ENCODE data around the gene TFCP2L1. TPM values are rescaled to one million over a fixed set of nuclear protein-coding genes. Genes with fewer than 3 reads are reported as not detected.

Gene TFCP2L1
- total RNA-seq, 1 donor from 2014 or later = not detected

- Mint-ChIP-seq H3K27ac (no peak overlapping the region), H3K27me3 (no peaks in the 10 kb centered on the region), H3K36me3 (ENCODE audit: low read depth) (no peaks in the 10 kb centered on the region), H3K4me3 (no peak overlapping the region), H3K9me3 (no peaks in the 10 kb centered on the region), H3K4me1 (no peaks in the 10 kb centered on the region)
- DNase-seq = no peak
- intact Hi-C loops (cut with micrococcal nuclease) = no loop called here
Measured at GRCh38 chr2:121202541-121203310, 82.3 kb downstream of the TFCP2L1 start.

GRCh38 chr2:121201796-121202195, 83.2 kb downstream of the TFCP2L1 start:
- H3K4me3 Mint-ChIP-seq = no peak overlapping the region
- no peaks in the 10 kb centered on the region for H3K36me3 Mint-ChIP-seq (ENCODE audit: low read depth)
- no peaks in the 10 kb centered on the region for H3K9me3 Mint-ChIP-seq
- DNase-seq = no peak
- intact Hi-C loops (cut with micrococcal nuclease) = no loop called here
- no peaks in the 10 kb centered on the region for H3K27me3 Mint-ChIP-seq
- H3K4me1 Mint-ChIP-seq = no peaks in the 10 kb centered on the region
- H3K27ac Mint-ChIP-seq = no peak overlapping the region

- Mint-ChIP-seq H3K9me3 (no peaks in the 10 kb centered on the region), H3K4me3 (no peak overlapping the region), H3K36me3 (ENCODE audit: low read depth) (no peaks in the 10 kb centered on the region), H3K4me1 (no peaks in the 10 kb centered on the region), H3K27ac (no peak overlapping the region), H3K27me3 (no peaks in the 10 kb centered on the region)
- intact Hi-C loops (cut with micrococcal nuclease) = no loop called here
- no peak for DNase-seq
Measured at GRCh38 chr2:121200419-121201315, 84.3 kb downstream of the TFCP2L1 start.

GRCh38 chr2:121200011-121200347, 85.0 kb downstream of the TFCP2L1 start:
- Mint-ChIP-seq H3K36me3 (ENCODE audit: low read depth) (no peaks in the 10 kb centered on the region), H3K4me1 (no peaks in the 10 kb centered on the region)
- DNase-seq = no peak

GRCh38 chr2:121199281-121200010, 85.6 kb downstream of the TFCP2L1 start:
- no peaks in the 10 kb centered on the region for H3K36me3 Mint-ChIP-seq (ENCODE audit: low read depth)
- intact Hi-C loops (cut with micrococcal nuclease) = no loop called here
- H3K27ac Mint-ChIP-seq = no peak overlapping the region
- no peak overlapping the region for H3K4me3 Mint-ChIP-seq
- no peaks in the 10 kb centered on the region for H3K27me3 Mint-ChIP-seq
- H3K9me3 Mint-ChIP-seq = no peaks in the 10 kb centered on the region
- no peaks in the 10 kb centered on the region for H3K4me1 Mint-ChIP-seq
- no peak for DNase-seq

More at GRCh38 chr2:121200011-121200347, 85.0 kb downstream of the TFCP2L1 start:
- Mint-ChIP-seq H3K27ac (no peak overlapping the region), H3K27me3 (no peaks in the 10 kb centered on the region), H3K4me3 (no peak overlapping the region), H3K9me3 (no peaks in the 10 kb centered on the region)
- intact Hi-C loops (cut with micrococcal nuclease) = no loop called here

GRCh38 chr2:121197369-121198091, 87.5 kb downstream of the TFCP2L1 start:
- intact Hi-C loops (cut with micrococcal nuclease) = no loop called here
- no peaks in the 10 kb centered on the region for H3K4me1 Mint-ChIP-seq
- DNase-seq = no peak
- no peaks in the 10 kb centered on the region for H3K27me3 Mint-ChIP-seq
- H3K36me3 Mint-ChIP-seq (ENCODE audit: low read depth) = no peaks in the 10 kb centered on the region
- H3K9me3 Mint-ChIP-seq = no peaks in the 10 kb centered on the region
- H3K27ac Mint-ChIP-seq = no peak overlapping the region
- no peak overlapping the region for H3K4me3 Mint-ChIP-seq

GRCh38 chr2:121196849-121197155, 88.2 kb downstream of the TFCP2L1 start:
- DNase-seq = no peak
- Mint-ChIP-seq H3K9me3 (no peaks in the 10 kb centered on the region), H3K36me3 (ENCODE audit: low read depth) (no peaks in the 10 kb centered on the region), H3K4me3 (no peak overlapping the region), H3K4me1 (no peaks in the 10 kb centered on the region), H3K27ac (no peak overlapping the region), H3K27me3 (no peaks in the 10 kb centered on the region)
- intact Hi-C loops (cut with micrococcal nuclease) = no loop called here

GRCh38 chr2:121196132-121196848, 88.7 kb downstream of the TFCP2L1 start:
- Mint-ChIP-seq H3K9me3 (no peaks in the 10 kb centered on the region), H3K36me3 (ENCODE audit: low read depth) (no peaks in the 10 kb centered on the region), H3K27me3 (no peaks in the 10 kb centered on the region), H3K27ac (no peak overlapping the region), H3K4me1 (no peaks in the 10 kb centered on the region), H3K4me3 (no peak overlapping the region)
- DNase-seq = no peak
- intact Hi-C loops (cut with micrococcal nuclease) = no loop called here

- no peaks in the 10 kb centered on the region for H3K27me3 Mint-ChIP-seq
- no peak overlapping the region for H3K4me3 Mint-ChIP-seq
- no peak for DNase-seq
- H3K9me3 Mint-ChIP-seq = no peaks in the 10 kb centered on the region
- no peak overlapping the region for H3K27ac Mint-ChIP-seq
- no peaks in the 10 kb centered on the region for H3K36me3 Mint-ChIP-seq (ENCODE audit: low read depth)
- intact Hi-C loops (cut with micrococcal nuclease) = no loop called here
- no peaks in the 10 kb centered on the region for H3K4me1 Mint-ChIP-seq
Measured at GRCh38 chr2:121195036-121195435, 90.0 kb downstream of the TFCP2L1 start.

GRCh38 chr2:121194626-121195025, 90.4 kb downstream of the TFCP2L1 start:
- Mint-ChIP-seq H3K36me3 (ENCODE audit: low read depth) (no peaks in the 10 kb centered on the region), H3K9me3 (no peaks in the 10 kb centered on the region), H3K4me1 (no peaks in the 10 kb centered on the region), H3K27me3 (no peaks in the 10 kb centered on the region), H3K4me3 (no peak overlapping the region), H3K27ac (no peak overlapping the region)
- DNase-seq = no peak
- intact Hi-C loops (cut with micrococcal nuclease) = no loop called here

GRCh38 chr2:121193185-121193584, 91.8 kb downstream of the TFCP2L1 start:
- Mint-ChIP-seq H3K27ac (no peak overlapping the region), H3K36me3 (ENCODE audit: low read depth) (no peaks in the 10 kb centered on the region), H3K4me3 (no peak overlapping the region), H3K27me3 (no peaks in the 10 kb centered on the region), H3K9me3 (no peaks in the 10 kb centered on the region), H3K4me1 (peaks cover 2% of the 10 kb centered on the region)
- intact Hi-C loops (cut with micrococcal nuclease) = no loop called here
- no peak for DNase-seq

GRCh38 chr2:121192576-121192975, 92.4 kb downstream of the TFCP2L1 start:
- DNase-seq = no peak
- H3K4me3 Mint-ChIP-seq = no peak overlapping the region
- H3K9me3 Mint-ChIP-seq = no peaks in the 10 kb centered on the region
- no peak overlapping the region for H3K27ac Mint-ChIP-seq
- H3K36me3 Mint-ChIP-seq (ENCODE audit: low read depth) = no peaks in the 10 kb centered on the region
- intact Hi-C loops (cut with micrococcal nuclease) = no loop called here
- H3K27me3 Mint-ChIP-seq = no peaks in the 10 kb centered on the region
- H3K4me1 Mint-ChIP-seq = peaks cover 2% of the 10 kb centered on the region
